GM12874 (cell line): Measurements from ENCODE around the gene NME1.

Source experiments
- TF ChIP-seq, protein P1 (sequence below): IDR thresholded peaks from 2 replicates; pipeline ENCODE4 v1.5.1; 2011; ENCODE audit warnings: low read depth, mild to moderate bottlenecking, control low read depth, low read length, moderate library complexity; ENCODE audit not compliant: insufficient read depth

The NME1 gene

DNA sequence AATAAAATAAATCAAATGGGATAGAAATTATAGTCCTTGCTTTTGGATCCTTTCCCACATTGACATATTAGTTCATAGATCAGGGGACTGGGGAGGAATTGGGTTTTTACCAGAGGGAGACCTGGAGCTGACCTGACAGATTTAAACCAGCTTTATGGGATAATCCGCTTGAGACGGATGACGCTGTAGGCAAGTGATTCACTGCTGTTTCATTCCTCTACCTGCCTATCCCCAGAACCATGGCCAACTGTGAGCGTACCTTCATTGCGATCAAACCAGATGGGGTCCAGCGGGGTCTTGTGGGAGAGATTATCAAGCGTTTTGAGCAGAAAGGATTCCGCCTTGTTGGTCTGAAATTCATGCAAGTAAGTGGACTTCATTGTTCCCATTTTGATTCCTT, 2.1 kb downstream of the NME1 start:
- TF ChIP-seq, protein P1, sequence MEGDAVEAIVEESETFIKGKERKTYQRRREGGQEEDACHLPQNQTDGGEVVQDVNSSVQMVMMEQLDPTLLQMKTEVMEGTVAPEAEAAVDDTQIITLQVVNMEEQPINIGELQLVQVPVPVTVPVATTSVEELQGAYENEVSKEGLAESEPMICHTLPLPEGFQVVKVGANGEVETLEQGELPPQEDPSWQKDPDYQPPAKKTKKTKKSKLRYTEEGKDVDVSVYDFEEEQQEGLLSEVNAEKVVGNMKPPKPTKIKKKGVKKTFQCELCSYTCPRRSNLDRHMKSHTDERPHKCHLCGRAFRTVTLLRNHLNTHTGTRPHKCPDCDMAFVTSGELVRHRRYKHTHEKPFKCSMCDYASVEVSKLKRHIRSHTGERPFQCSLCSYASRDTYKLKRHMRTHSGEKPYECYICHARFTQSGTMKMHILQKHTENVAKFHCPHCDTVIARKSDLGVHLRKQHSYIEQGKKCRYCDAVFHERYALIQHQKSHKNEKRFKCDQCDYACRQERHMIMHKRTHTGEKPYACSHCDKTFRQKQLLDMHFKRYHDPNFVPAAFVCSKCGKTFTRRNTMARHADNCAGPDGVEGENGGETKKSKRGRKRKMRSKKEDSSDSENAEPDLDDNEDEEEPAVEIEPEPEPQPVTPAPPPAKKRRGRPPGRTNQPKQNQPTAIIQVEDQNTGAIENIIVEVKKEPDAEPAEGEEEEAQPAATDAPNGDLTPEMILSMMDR: no peak

DNA sequence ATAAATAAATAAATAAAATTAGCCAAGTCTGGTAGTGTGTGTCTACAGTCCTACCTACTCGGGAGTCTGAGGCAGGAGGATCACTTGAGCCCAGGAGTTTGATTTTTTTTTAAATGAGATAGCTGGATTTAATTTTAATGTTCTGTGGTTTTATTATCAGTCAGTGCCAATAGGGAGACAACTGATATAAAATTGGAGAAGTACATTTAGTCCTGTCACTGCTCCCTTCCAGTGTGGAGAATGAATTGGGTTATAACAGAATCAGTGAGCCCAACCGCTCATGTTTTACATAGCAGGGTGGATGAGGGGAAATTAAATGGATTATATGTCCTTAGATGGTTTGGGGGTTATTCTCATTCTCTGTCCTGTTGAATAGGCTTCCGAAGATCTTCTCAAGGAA, 6.2 kb downstream of the NME1 start:
- TF ChIP-seq, protein P1: no peak

DNA sequence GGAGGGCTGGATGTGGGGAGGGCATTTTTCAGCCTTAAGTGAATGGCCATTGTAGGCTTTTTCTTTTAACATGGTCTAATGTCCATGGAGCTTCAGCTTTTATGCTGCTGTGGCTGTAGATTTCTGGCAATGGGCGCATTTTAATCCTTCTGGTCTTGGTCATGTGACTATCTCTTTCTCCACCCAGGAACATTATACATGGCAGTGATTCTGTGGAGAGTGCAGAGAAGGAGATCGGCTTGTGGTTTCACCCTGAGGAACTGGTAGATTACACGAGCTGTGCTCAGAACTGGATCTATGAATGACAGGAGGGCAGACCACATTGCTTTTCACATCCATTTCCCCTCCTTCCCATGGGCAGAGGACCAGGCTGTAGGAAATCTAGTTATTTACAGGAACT, 8.2 kb downstream of the NME1 start:
- TF ChIP-seq, protein P1: no peak

DNA sequence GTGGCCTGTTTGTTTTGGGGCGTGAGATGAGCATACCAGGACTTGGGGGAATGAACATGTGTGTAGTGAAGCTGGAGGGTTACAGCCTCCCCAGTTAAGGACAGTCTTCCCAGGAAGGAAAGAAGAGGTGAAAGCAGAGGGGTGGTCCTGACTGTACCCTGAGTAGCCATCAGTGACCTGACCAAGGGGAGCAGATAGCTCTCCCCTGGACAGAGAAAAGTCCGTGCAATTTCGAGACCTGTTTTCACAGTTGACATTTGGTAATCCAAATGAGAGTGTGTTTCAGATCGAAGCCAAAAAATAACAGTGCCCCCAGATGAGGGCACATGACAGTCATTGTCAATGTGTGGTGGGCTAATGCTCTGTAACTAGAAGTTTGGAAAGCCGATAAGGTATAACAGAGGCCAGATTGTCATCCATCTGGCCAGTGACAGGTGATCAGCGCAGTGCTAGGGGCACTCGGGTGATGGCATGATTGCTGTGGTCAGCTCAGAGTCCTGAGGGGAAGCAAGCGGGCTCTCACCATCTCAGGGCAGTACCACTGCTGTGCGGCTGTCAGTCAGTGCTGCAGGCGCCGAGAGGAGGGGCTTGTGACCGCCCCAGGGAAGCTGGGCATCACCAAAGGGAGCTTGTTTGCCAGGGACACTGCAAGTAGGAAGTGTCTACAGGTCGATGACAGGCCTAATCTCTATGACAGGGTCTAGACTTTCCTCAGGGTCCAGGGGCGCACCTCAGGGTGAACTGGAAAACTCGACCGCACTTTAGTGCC, 11.7 kb downstream of the NME1 start:
- TF ChIP-seq, protein P1: no peak

DNA sequence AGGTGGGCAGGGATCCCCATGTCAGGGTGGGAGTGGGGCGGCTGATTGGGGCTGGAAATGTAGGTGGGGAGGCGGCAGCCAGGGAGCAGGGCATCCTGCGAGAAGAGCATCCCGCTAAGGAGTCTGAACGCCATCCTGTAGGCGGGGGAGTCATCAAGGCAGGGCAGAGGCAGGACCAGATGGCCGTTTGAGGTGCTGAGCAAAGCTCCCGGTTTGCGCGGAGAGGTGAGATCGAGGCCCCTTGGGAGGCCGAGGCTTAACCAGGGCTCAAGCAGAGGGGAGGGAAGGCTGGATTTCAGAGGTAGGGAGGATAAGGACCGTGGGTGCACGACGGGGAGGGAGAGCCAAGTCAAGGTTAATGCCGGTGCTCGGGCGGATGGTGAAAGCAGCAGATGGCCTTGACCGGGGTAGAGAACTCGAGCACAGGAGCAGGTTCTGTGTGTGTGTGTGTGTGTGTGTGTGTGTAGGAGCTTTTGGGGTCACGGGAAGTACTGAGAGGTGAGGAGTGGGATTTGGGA, 12.4 kb downstream of the NME1 start:
- TF ChIP-seq, protein P1: no peak

DNA sequence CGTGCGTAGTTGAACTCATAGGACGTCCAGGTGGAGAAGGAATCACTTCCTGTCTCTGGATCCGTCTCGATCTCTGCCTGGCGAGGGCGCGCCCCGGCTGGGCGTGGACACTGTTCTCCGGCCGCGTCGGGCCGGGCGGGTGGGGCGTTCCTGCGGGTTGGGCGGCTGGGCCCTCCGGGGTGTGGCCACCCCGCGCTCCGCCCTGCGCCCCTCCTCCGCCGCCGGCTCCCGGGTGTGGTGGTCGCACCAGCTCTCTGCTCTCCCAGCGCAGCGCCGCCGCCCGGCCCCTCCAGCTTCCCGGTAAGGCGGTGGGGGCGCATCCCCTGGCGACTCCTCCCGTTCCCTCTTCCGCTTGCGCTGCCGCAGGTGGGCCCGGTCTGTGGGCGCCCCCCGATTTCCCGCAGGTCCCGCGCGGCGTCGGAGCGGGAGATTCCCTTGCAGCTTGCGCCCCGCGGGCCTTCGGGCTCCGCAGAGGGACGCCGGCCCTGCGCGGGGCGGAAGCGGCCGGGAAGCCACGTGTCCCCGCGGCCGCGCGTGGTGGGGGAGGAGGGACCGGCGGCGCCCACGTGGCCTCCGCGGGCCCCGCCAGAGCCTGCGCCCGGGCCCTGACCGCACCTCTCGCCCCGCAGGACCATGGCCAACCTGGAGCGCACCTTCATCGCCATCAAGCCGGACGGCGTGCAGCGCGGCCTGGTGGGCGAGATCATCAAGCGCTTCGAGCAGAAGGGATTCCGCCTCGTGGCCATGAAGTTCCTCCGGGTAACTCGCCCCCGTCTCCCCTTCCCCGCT, 13.0 kb downstream of the NME1 start, which contains the start of gene NME2:
Gene NME2, plus strand, starts transcription at position 214 of the 789 bp plus-strand sequence. Its CDS starts 420 bp downstream, at position 634.
- TF ChIP-seq, protein P1: 0 out of 2 replicates have a peak, but pooled peaks have one; percentile 3
